HepG2 (cell line): ENCODE data around the gene KAZALD1. TPM values are rescaled to one million over a fixed set of nuclear protein-coding genes. Genes with fewer than 3 reads are reported as not detected.
A peak's percentile ranks its signal among the peaks of the same experiment; 100 is the strongest.

Experiments
- ASH2L ChIP-seq: fragments of 300-600, 200-600 bp; sonication (generic); IDR thresholded peaks from 2 replicates; pipeline ENCODE4 v1.7.0; 2017; ENCODE audit warnings: low read depth, mild to moderate bottlenecking, moderate library complexity, mixed read lengths, low read length; ENCODE audit not compliant: insufficient read length
- ATF2 ChIP-seq: sonication (generic); formaldehyde crosslinking; IDR thresholded peaks from 2 replicates; pipeline ENCODE4 v1.4.0; 2020; ENCODE audit warnings: missing genetic modification reagents
- CREB3 ChIP-seq: sonication (generic); formaldehyde crosslinking; IDR thresholded peaks from 2 replicates; pipeline ENCODE4 v1.5.0; 2020; ENCODE audit warnings: missing genetic modification reagents
- DNMT3B ChIP-seq: conservative IDR thresholded peaks from 2 replicates; pipeline ENCODE4 v1.6.1; 2016; ENCODE audit warnings: missing biosample characterization, control low read depth
- FOXJ3 ChIP-seq: sonication (generic); formaldehyde crosslinking; IDR thresholded peaks from 2 replicates; pipeline ENCODE4 v1.4.0; 2020; ENCODE audit warnings: missing genetic modification reagents, mild to moderate bottlenecking, borderline replicate concordance
- GMEB1 ChIP-seq: sonication (generic); formaldehyde crosslinking; IDR thresholded peaks from 2 replicates; pipeline ENCODE4 v1.5.1; 2020; ENCODE audit warnings: missing genetic modification reagents, mild to moderate bottlenecking, borderline replicate concordance
- HMG20A ChIP-seq: IDR thresholded peaks from 2 replicates; pipeline ENCODE4 v1.6.1; 2016; ENCODE audit warnings: borderline replicate concordance
- HNF1B ChIP-seq: sonication (generic); formaldehyde crosslinking; IDR thresholded peaks from 2 replicates; pipeline ENCODE4 v1.5.1; 2020; ENCODE audit warnings: mild to moderate bottlenecking, moderate library complexity, missing genetic modification reagents
- HOXA3 ChIP-seq: sonication (generic); formaldehyde crosslinking; IDR thresholded peaks from 2 replicates; pipeline ENCODE4 v1.5.0; 2020; ENCODE audit warnings: missing genetic modification reagents
- KDM2A ChIP-seq: sonication (generic); formaldehyde crosslinking; IDR thresholded peaks from 2 replicates; pipeline ENCODE4 v1.4.0; 2020; ENCODE audit warnings: low read depth, missing genetic modification reagents, borderline replicate concordance
- MXD1 ChIP-seq: sonication (generic); formaldehyde crosslinking; IDR thresholded peaks from 2 replicates; pipeline ENCODE4 v1.4.0; 2020; ENCODE audit warnings: mild to moderate bottlenecking, missing genetic modification reagents
- NFIB ChIP-seq: sonication (generic); formaldehyde crosslinking; IDR thresholded peaks from 2 replicates; pipeline ENCODE4 v1.9.0; 2021; ENCODE audit warnings: missing genetic modification reagents, mild to moderate bottlenecking, borderline replicate concordance
- PHF21A ChIP-seq: sonication (generic); formaldehyde crosslinking; IDR thresholded peaks from 2 replicates; pipeline ENCODE4 v1.5.0; 2020; ENCODE audit warnings: mild to moderate bottlenecking, missing genetic modification reagents
- PPARG ChIP-seq: conservative IDR thresholded peaks from 2 replicates; pipeline ENCODE4 v1.6.1; 2016; ENCODE audit warnings: missing biosample characterization, missing genetic modification reagents
- SAP130 ChIP-seq: IDR thresholded peaks from 2 replicates; pipeline ENCODE4 v1.6.1; 2016; ENCODE audit warnings: low read depth
- SRSF1 ChIP-seq: fragments of 200-400 bp; formaldehyde crosslinking; optimal IDR thresholded peaks from 2 replicates; pipeline ENCODE3; 2017; ENCODE audit warnings: mild to moderate bottlenecking, low read depth, low read length, moderate library complexity
- UBTF ChIP-seq: sonication (generic); formaldehyde crosslinking; IDR thresholded peaks from 2 replicates; pipeline ENCODE4 v1.4.0; 2020; ENCODE audit warnings: mild to moderate bottlenecking, missing genetic modification reagents
- ZKSCAN5 ChIP-seq: sonication (generic); formaldehyde crosslinking; IDR thresholded peaks from 2 replicates; pipeline ENCODE4 v1.5.1; 2020; ENCODE audit warnings: mild to moderate bottlenecking, missing genetic modification reagents
- ZNF274 ChIP-seq: sonication (generic); formaldehyde crosslinking; IDR thresholded peaks from 2 replicates; pipeline ENCODE4 v1.5.1; 2020; ENCODE audit warnings: mild to moderate bottlenecking, missing genetic modification reagents
- ZNF737 ChIP-seq: sonication (generic); formaldehyde crosslinking; IDR thresholded peaks from 2 replicates; pipeline ENCODE4 v1.5.0; 2020; ENCODE audit warnings: missing genetic modification reagents, mild to moderate bottlenecking, borderline replicate concordance
- polyA plus RNA-seq, 8 experiments: library from polyadenylated mRNA; depleted of rRNA in 3 of 8; stranded (reverse) in 7 of 8; unstranded in 1 of 8; fragments of >200 nt; fragmentation: Illumina TruSeq in 4 of 8; extraction: Trizol in 4 of 8; gene quantifications; 2 replicates each; pipeline versions ENCODE4 v1.2.1 to v1.2.3, GENCODE V29; 2011 to 2016; ENCODE audit warnings: low read depth in 4 of 8, missing spikeins in 1 of 8, mixed read lengths in 1 of 8; ENCODE audit not compliant: insufficient read depth in 1 of 8
- total RNA-seq, 5 experiments: library from RNA; depleted of rRNA; stranded (reverse); fragments of >200 nt; fragmentation: Illumina TruSeq; extraction: Trizol; gene quantifications; 2 replicates each; pipeline ENCODE4 v1.2.3, GENCODE V29; 2016; ENCODE audit warnings: low read depth in 1 of 5

Gene KAZALD1
- total and polyA plus RNA-seq, 2 of the 13 experiments (the other 11 are each of a cell fraction or from before 2014, with no cell fraction given), result 16.7 to 27.7 TPM

- TF ChIP-seq UBTF (CRISPR knock-in tag) (peak; percentile 58; the same call in 1 of the 2 replicates), GMEB1 (CRISPR knock-in tag) (peak; percentile 24; the same call in 1 of the 2 replicates), HMG20A (no peak), ZNF274 (peak; percentile 74; the same call in 1 of the 2 replicates), HNF1B (CRISPR knock-in tag) (0 out of 2 replicates have a peak, but pooled peaks have one; percentile 40), FOXJ3 (CRISPR knock-in tag) (no peak), DNMT3B (CRISPR knock-in tag) (0 out of 2 replicates have a peak, but pooled peaks have one; percentile 72), ZKSCAN5 (CRISPR knock-in tag) (no peak), SAP130 (CRISPR knock-in tag) (peak; percentile 66), ATF2 (CRISPR knock-in tag) (0 out of 2 replicates have a peak, but pooled peaks have one; percentile 8), PPARG (CRISPR knock-in tag) (no peak), CREB3 (0 out of 2 replicates have a peak, but pooled peaks have one; percentile 26), ASH2L (no peak), HOXA3 (CRISPR knock-in tag) (peak; percentile 40; the same call in 1 of the 2 replicates), NFIB (CRISPR knock-in tag) (no peak), ZNF737 (CRISPR knock-in tag) (no peak), PHF21A (peak; percentile 68; the same call in 1 of the 2 replicates), KDM2A (CRISPR knock-in tag) (peak; percentile 67), MXD1 (0 out of 2 replicates have a peak, but pooled peaks have one; percentile 38), SRSF1 (peak; percentile 83)
Measured at GRCh38 chr10:101067356-101068083, 5.7 kb downstream of the KAZALD1 start (continued).
